HG02571 (cell line): ENCODE data around the gene ADGRD2.

Source experiments
- ATAC-seq: cut with Tn5 transposase; IDR thresholded peaks from one replicate; pipeline ENCODE4 v1.9.1; 2021; ENCODE audit warnings: mild to moderate bottlenecking, moderate library complexity; ENCODE audit not compliant: unreplicated experiment

Gene ADGRD2

GRCh38 chr9:124477648-124478285 is 27.5 kb downstream of the ADGRD2 start:
- no peak for ATAC-seq

DNA sequence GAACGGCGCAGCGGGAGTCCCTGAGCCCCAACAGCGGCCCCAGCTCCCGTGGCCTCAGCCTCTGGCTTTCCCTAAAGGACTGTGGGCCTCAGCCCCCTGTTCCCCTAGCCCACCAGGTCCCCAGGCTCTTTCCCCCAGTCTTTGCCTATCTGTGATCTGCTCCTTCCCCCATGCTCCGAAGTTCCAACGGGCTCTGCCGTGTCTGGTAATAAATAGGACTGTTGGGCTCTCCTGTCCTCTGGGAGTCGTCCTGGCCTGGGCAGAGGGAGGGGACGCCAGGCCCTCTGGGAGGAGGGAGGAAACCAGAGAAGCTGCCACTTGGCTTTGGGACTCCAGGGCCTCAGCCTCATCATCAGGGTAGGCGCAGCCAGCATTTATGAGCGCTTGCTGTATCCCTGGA is 28.1 kb downstream of the ADGRD2 start:
- no peak for ATAC-seq

- no peak for ATAC-seq
Observed at GRCh38 chr9:124479371-124479770, 29.1 kb downstream of the ADGRD2 start.

- no peak for ATAC-seq
Observed at GRCh38 chr9:124479947-124480620, 29.8 kb downstream of the ADGRD2 start.

GRCh38 chr9:124480621-124480981 is 30.4 kb downstream of the ADGRD2 start:
- ATAC-seq, result no peak

- no peak for ATAC-seq
Observed at GRCh38 chr9:124481115-124481514, 30.9 kb downstream of the ADGRD2 start.

GRCh38 chr9:124482431-124483031 is 32.3 kb downstream of the ADGRD2 start:
- ATAC-seq, result no peak

GRCh38 chr9:124483481-124483880 is 33.2 kb downstream of the ADGRD2 start:
- ATAC-seq, result no peak

DNA sequence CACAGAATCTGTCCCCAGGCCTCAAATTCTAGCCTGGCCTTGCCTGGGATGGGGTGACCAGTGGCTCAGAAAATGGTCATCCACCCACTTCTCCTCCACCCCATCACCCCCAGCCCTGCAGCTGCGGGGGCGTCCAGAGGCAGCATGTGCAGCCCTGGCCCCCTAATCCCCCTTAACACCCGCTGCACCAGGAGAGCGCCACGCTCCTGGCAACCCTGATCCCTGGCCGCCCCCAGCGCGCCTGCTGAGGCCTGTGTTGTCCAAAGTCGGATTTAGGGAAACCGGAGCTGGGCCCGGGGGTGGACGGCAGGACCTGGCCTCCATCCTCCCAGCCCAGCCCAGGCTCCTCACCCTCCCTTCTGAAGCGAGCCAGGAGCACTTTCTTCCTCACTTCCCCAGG is 35.0 kb downstream of the ADGRD2 start:
- ATAC-seq, result no peak

DNA sequence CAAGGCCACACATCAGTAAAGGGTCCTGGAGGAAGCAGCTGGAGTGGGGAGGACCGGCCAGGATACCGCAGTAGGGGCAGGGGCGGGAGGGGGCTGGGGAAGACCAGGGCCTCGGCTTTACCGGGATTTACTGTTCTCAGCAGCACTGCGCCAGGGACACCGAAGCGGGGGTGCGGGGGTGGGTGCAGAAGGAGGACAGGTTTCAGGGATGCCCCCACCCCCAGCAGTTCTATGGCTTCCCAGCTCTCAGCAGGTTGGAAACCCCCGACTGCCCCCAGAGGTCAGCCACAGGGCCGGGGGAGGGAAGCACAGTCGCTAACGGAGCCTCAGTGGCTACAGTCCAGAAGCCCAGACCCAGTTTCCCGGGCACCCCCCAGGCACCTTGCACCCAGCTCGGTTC is 35.7 kb downstream of the ADGRD2 start:
- no peak for ATAC-seq

GRCh38 chr9:124486778-124487259 is 36.6 kb downstream of the ADGRD2 start:
- no peak for ATAC-seq

DNA sequence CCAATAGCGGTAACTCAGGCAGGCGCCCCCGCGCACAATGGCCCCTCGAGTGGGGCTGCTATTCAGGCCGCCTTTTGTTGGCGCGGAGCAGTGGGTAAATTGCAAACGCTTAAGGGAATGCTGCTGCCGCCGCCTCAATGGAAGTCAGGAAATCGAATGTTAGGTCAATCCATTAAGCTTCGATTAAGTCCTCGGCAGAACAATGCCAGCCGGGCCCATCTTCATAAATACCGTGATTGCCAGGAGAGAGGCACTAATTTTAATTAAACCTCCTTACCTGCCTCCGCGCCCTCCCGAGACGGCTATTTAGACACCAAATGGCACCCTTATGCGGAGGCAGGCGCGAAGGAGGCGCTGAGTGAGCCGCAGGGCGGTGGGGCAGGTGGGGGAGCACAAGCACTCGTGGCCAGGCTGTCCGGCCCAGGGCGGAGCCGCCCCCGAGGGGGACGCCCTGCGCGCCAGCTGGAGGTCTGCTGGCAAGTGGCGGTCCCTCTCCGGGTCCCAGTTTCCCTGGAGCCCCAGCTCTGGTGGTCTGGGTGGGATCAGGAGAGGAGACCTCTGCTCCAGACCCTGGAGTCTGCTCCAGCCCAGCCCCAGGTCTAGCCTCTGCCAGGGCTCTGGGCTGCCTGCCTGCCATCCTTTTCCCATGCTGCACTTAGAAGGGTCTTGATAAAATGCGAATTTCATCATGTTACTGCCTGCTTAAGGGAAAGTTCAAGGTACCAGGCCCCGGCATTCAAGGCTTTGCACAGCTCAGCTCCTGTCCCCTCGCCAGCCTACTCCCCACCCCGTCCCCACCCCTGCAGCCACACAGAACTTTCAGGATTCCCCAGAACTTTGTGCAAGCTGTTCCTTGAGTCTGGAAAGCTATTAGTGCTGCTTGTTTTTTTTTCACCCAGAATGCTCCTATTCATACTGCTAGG is 37.3 kb downstream of the ADGRD2 start:
- ATAC-seq, result no peak

DNA sequence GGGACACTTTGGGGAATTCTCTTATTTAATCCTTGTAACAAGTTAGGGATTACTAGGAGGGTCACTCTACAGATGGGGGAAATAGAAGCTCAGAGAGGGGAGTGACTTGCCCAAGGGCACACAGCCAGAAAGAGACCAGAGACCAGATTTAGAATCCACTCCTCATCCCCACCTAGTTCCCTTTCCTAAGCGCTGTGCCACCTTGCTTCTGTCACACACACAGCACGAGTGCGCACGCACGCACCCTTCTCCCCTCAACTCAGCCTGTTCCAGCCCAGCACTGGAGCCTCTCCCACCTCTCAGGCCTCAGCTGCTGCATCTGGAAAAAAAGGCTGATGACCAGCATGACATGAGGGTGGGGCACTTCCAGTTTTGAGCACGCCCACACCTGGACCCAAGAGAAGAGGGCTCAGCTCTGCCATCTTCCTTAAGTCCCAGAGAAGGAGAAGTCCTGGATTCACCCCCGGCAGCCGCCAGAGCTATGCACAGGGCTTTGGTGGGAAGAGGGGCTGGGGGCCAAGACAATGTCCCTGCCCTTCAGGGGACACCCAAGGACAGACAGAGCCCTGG is 38.5 kb downstream of the ADGRD2 start:
- ATAC-seq, result no peak

DNA sequence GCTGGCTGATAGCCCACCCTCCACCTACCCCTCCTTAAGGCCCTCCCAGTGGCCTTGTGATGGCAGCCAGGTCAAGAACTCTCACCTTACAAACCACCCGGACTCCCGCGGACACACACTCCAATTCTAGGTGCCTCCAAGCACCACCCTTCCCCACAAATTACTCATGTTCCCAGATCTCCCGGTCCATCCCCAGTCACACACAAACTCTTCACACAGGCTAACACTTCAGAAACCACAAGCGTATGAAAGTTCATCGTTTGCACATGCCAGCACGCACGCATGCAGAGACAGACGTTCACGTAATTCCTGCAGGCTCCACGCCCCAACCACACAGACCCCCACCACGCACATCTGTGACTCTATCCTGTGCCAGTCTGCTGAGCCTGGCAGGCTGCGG is 39.0 kb downstream of the ADGRD2 start:
- no peak for ATAC-seq

GRCh38 chr9:124490004-124490403 is 39.8 kb downstream of the ADGRD2 start:
- no peak for ATAC-seq

- no peak for ATAC-seq
Observed at GRCh38 chr9:124491049-124491975, 41.1 kb downstream of the ADGRD2 start.

DNA sequence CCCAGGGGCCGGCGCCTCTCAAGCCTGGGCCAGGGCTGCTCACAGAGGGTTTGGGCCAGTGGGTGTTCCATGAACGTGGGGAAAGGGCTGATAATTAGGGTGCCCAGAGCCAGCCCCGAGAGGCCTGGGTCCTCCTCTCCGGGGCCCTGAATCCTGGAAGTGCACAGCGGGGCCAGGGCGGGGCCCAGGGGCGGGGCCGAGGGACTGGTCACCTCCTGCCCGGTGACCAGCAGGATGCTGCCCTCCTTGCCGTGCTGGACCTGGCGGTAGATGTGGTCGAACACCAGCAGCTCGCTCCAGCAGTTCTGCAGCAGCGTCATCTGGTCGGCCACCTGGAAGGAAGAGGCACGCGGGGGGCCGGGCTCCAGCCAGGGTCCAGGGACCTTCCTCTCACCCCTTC is 42.6 kb downstream of the ADGRD2 start:
- ATAC-seq, result no peak

- no peak for ATAC-seq
Observed at GRCh38 chr9:124493218-124493617, 43.0 kb downstream of the ADGRD2 start.

GRCh38 chr9:124493794-124494479 is 43.7 kb downstream of the ADGRD2 start:
- peak; percentile 59 for ATAC-seq
